Ishikawa (cell line): ENCODE results near the gene LRRTM4.

Experiments
- CREB1 ChIP-seq: IDR thresholded peaks from 2 replicates; pipeline ENCODE4 v1.6.1; 2012; ENCODE audit warnings: low read depth
- EGR1 ChIP-seq: IDR thresholded peaks from 2 replicates; pipeline ENCODE4 v1.6.1; 2012
- EP300 ChIP-seq: IDR thresholded peaks from 2 replicates; pipeline ENCODE4 v1.6.1; 2012; ENCODE audit warnings: borderline replicate concordance
- FOXM1 ChIP-seq: IDR thresholded peaks from 2 replicates; pipeline ENCODE4 v1.6.1; 2012; ENCODE audit warnings: low read depth, borderline replicate concordance
- MAX ChIP-seq: IDR thresholded peaks from 2 replicates; pipeline ENCODE4 v1.6.1; 2012
- NFIC ChIP-seq: IDR thresholded peaks from 2 replicates; pipeline ENCODE4 v1.6.1; 2012
- RAD21 ChIP-seq: IDR thresholded peaks from 2 replicates; pipeline ENCODE4 v1.6.1; 2012; ENCODE audit warnings: low read depth
- TEAD4 ChIP-seq: IDR thresholded peaks from 2 replicates; pipeline ENCODE4 v1.6.1; 2012
- YY1 ChIP-seq: IDR thresholded peaks from 2 replicates; pipeline ENCODE4 v1.6.1; 2012; ENCODE audit warnings: low read depth
- ZBTB7A ChIP-seq: IDR thresholded peaks from 2 replicates; pipeline ENCODE4 v1.6.1; 2012; ENCODE audit warnings: low read depth
- TF ChIP-seq, protein P1 (sequence below): IDR thresholded peaks from 2 replicates; pipeline ENCODE4 v1.6.1; 2012; ENCODE audit warnings: low read depth, mild to moderate bottlenecking
- TF ChIP-seq, protein P2 (sequence below): IDR thresholded peaks from 2 replicates; pipeline ENCODE4 v1.6.1; 2012

DNA sequence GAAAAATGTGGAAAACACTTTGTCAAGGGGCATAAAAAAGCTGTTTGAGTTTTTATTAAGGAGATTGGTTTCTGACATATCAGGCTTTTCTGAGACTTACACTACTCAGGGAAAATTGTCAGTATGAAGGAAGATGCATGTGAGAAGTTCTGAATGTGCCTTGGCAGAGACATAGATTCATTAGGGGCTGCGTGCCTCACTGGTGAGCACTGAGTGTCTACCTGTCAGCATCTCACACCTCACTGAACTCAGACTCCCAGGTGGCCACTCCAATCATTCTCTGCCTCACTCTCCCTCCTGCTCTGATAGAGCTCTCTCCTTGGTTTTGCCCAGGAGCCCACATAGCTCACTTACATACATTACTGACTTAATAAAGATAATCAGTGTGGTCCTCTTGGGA lies 372.6 kb downstream of the LRRTM4 start:
- TF ChIP-seq EP300: no peak
- TF ChIP-seq, protein P1, sequence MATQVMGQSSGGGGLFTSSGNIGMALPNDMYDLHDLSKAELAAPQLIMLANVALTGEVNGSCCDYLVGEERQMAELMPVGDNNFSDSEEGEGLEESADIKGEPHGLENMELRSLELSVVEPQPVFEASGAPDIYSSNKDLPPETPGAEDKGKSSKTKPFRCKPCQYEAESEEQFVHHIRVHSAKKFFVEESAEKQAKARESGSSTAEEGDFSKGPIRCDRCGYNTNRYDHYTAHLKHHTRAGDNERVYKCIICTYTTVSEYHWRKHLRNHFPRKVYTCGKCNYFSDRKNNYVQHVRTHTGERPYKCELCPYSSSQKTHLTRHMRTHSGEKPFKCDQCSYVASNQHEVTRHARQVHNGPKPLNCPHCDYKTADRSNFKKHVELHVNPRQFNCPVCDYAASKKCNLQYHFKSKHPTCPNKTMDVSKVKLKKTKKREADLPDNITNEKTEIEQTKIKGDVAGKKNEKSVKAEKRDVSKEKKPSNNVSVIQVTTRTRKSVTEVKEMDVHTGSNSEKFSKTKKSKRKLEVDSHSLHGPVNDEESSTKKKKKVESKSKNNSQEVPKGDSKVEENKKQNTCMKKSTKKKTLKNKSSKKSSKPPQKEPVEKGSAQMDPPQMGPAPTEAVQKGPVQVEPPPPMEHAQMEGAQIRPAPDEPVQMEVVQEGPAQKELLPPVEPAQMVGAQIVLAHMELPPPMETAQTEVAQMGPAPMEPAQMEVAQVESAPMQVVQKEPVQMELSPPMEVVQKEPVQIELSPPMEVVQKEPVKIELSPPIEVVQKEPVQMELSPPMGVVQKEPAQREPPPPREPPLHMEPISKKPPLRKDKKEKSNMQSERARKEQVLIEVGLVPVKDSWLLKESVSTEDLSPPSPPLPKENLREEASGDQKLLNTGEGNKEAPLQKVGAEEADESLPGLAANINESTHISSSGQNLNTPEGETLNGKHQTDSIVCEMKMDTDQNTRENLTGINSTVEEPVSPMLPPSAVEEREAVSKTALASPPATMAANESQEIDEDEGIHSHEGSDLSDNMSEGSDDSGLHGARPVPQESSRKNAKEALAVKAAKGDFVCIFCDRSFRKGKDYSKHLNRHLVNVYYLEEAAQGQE: no peak
- TF ChIP-seq RAD21: no peak
- TF ChIP-seq YY1: no peak
- TF ChIP-seq NFIC: no peak
- TF ChIP-seq TEAD4: no peak
- TF ChIP-seq ZBTB7A: no peak
- TF ChIP-seq, protein P2, sequence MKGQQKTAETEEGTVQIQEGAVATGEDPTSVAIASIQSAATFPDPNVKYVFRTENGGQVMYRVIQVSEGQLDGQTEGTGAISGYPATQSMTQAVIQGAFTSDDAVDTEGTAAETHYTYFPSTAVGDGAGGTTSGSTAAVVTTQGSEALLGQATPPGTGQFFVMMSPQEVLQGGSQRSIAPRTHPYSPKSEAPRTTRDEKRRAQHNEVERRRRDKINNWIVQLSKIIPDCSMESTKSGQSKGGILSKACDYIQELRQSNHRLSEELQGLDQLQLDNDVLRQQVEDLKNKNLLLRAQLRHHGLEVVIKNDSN: no peak
- TF ChIP-seq FOXM1: no peak
- TF ChIP-seq CREB1: no peak
- TF ChIP-seq EGR1: no peak
- TF ChIP-seq MAX: no peak
